IMR-90 (cell line): ENCODE measurements around the gene HLA-DRB1. TPM values are rescaled to one million over a fixed set of nuclear protein-coding genes. Genes with fewer than 3 reads are reported as not detected.

Experiments used
- ATAC-seq: fragments of 200-7000 bp; cut with Tn5 transposase; 2 replicates; pipeline ENCODE4 v1.9.1; 2020; ENCODE audit warnings: low read depth, mild to moderate bottlenecking, moderate library complexity
- BruUV-seq: library from RNA; stranded (reverse); fragments of 400-500 nt; replicated peaks from 2 replicates; lab custom pipeline; 2021; lab: Mats Ljungman, UMichigan
- CTCF ChIA-PET: fragments of 300-600 bp; formaldehyde crosslinking; extraction: SDS; loops from one replicate; lab custom pipeline; 2021; ENCODE audit warnings: antibody characterized with exemption; lab: Yijun Ruan, JAX
- POLR2A ChIA-PET: fragments of 300-600 bp; sonication (Branson Sonifier 250); formaldehyde crosslinking; loops from one replicate; lab custom pipeline; 2022; ENCODE audit warnings: antibody characterized with exemption; ENCODE audit not compliant: unreplicated experiment; lab: Charles Lee
- DNase-seq: peaks from one replicate; pipeline ENCODE4 v3.0.0; 2013
- H2AFZ ChIP-seq: replicated peaks from 2 replicates; pipeline ENCODE3; 2013; ENCODE audit warnings: low read length, mild to moderate bottlenecking; ENCODE audit not compliant: poor library complexity
- H2AK5ac ChIP-seq: 2 replicates; pipeline ENCODE4 v1.6.1; 2013; ENCODE audit warnings: low read depth, low read length, inconsistent platforms
- H2AK9ac ChIP-seq: replicated peaks from 2 replicates; pipeline ENCODE3; 2013; ENCODE audit warnings: mild to moderate bottlenecking, low read depth, low read length, moderate library complexity; ENCODE audit not compliant: poor library complexity
- H2BK120ac ChIP-seq: 2 replicates; pipeline ENCODE4 v1.6.1; 2013; ENCODE audit warnings: low read depth, low read length, inconsistent platforms
- H2BK15ac ChIP-seq: 3 replicates; pipeline ENCODE4 v1.6.1; 2013; ENCODE audit warnings: low read depth, low read length, inconsistent platforms
- H2BK20ac ChIP-seq: 2 replicates; pipeline ENCODE4 v1.6.1; 2013; ENCODE audit warnings: low read depth, mild to moderate bottlenecking, inconsistent platforms, low read length, moderate library complexity
- H2BK5ac ChIP-seq: 2 replicates; pipeline ENCODE4 v1.6.1; 2013; ENCODE audit warnings: mild to moderate bottlenecking, low read depth, low read length, inconsistent platforms; ENCODE audit not compliant: poor library complexity, severe bottlenecking
- H3K14ac ChIP-seq: replicated peaks from 2 replicates; pipeline ENCODE4 v1.6.1; 2013; ENCODE audit warnings: low read depth, low read length, inconsistent platforms
- H3K18ac ChIP-seq: 2 replicates; pipeline ENCODE4 v1.6.1; 2013; ENCODE audit warnings: low read depth, low read length, control low read depth
- H3K23ac ChIP-seq: 2 replicates; pipeline ENCODE4 v1.6.1; 2013; ENCODE audit warnings: low read depth, low read length, inconsistent platforms
- H3K27ac ChIP-seq: 2 replicates; pipeline ENCODE4 v1.5.1; 2013; ENCODE audit warnings: mild to moderate bottlenecking, control low read depth, low read length; ENCODE audit not compliant: insufficient read depth
- H3K27me3 ChIP-seq: 2 replicates; pipeline ENCODE4 v1.6.1; 2013; ENCODE audit warnings: low read length; ENCODE audit not compliant: control insufficient read depth, insufficient read depth
- H3K36me3 ChIP-seq: 2 replicates; pipeline ENCODE4 v1.6.1; 2013; ENCODE audit warnings: low read length, mixed read lengths; ENCODE audit not compliant: control insufficient read depth, insufficient read depth
- H3K4ac ChIP-seq: 2 replicates; pipeline ENCODE4 v1.6.1; 2013; ENCODE audit warnings: low read depth, low read length, inconsistent platforms
- H3K4me1 ChIP-seq: 2 replicates; pipeline ENCODE4 v1.6.1; 2013; ENCODE audit warnings: low read length, mixed read lengths; ENCODE audit not compliant: control insufficient read depth, insufficient read depth
- H3K4me2 ChIP-seq: 2 replicates; pipeline ENCODE4 v1.6.1; 2013; ENCODE audit warnings: low read depth, mild to moderate bottlenecking, control low read depth, low read length, moderate library complexity
- H3K4me3 ChIP-seq: 2 replicates; pipeline ENCODE4 v1.5.1; 2013; ENCODE audit warnings: low read depth, mild to moderate bottlenecking, control low read depth, low read length, moderate library complexity; ENCODE audit not compliant: insufficient read depth
- H3K56ac ChIP-seq: 2 replicates; pipeline ENCODE4 v1.6.1; 2013; ENCODE audit warnings: low read length, inconsistent platforms; ENCODE audit not compliant: insufficient read depth; ENCODE audit errors: extremely low read depth
- H3K79me1 ChIP-seq, 2 experiments: 2 replicates each; pipeline ENCODE4 v1.6.1; 2013; ENCODE audit warnings: low read length in 2 of 2, inconsistent platforms in 1 of 2, low read depth in 1 of 2
- H3K9ac ChIP-seq: 2 replicates; pipeline ENCODE4 v1.6.1; 2013; ENCODE audit warnings: low read depth, low read length, control low read depth
- H3K9me1 ChIP-seq: 2 replicates; pipeline ENCODE4 v1.6.1; 2013; ENCODE audit warnings: low read length, inconsistent platforms; ENCODE audit not compliant: insufficient read depth
- H3K9me3 ChIP-seq: 2 replicates; pipeline ENCODE4 v1.6.1; 2013; ENCODE audit warnings: low read length; ENCODE audit not compliant: control insufficient read depth, insufficient read depth
- H4K20me1 ChIP-seq: 2 replicates; pipeline ENCODE4 v1.6.1; 2013; ENCODE audit warnings: low read length, inconsistent platforms; ENCODE audit not compliant: insufficient read depth
- H4K5ac ChIP-seq: 2 replicates; pipeline ENCODE4 v1.6.1; 2013; ENCODE audit warnings: mild to moderate bottlenecking, low read depth, low read length, control low read depth
- H4K8ac ChIP-seq, 2 experiments: 2 replicates each; pipeline ENCODE4 v1.6.1; 2013; ENCODE audit warnings: low read depth in 2 of 2, low read length in 2 of 2, control low read depth in 1 of 2, inconsistent platforms in 1 of 2
- H4K91ac ChIP-seq: 2 replicates; pipeline ENCODE4 v1.6.1; 2013; ENCODE audit warnings: low read depth, low read length, inconsistent platforms; ENCODE audit not compliant: insufficient read depth
- BHLHE40 ChIP-seq: fragments of 150-350 bp; IDR thresholded peaks from 2 replicates; pipeline ENCODE4 v1.6.1; 2016; ENCODE audit warnings: mild to moderate bottlenecking, low read depth, low read length
- CEBPB ChIP-seq: IDR thresholded peaks from 2 replicates; pipeline ENCODE4 v1.6.1; 2012; ENCODE audit warnings: low read depth, low read length, improper control_type of control experiment
- CHD1 ChIP-seq: IDR thresholded peaks from 2 replicates; pipeline ENCODE4 v1.6.1; 2012; ENCODE audit warnings: low read depth, low read length, improper control_type of control experiment
- CTCF ChIP-seq: conservative IDR thresholded peaks from 2 replicates; pipeline ENCODE4 v1.5.1; 2012; ENCODE audit warnings: mild to moderate bottlenecking, low read depth, low read length, improper control_type of control experiment
- ELK1 ChIP-seq: fragments of 150-350 bp; IDR thresholded peaks from 2 replicates; pipeline ENCODE4 v1.6.1; 2016; ENCODE audit warnings: low read depth, mild to moderate bottlenecking, low read length, moderate library complexity, borderline replicate concordance
- FOS ChIP-seq: fragments of 150-350 bp; IDR thresholded peaks from 2 replicates; pipeline ENCODE4 v1.6.1; 2016; ENCODE audit warnings: low read depth, low read length
- MAFK ChIP-seq: IDR thresholded peaks from 2 replicates; pipeline ENCODE4 v1.6.1; 2012; ENCODE audit warnings: low read depth, low read length, improper control_type of control experiment
- MAZ ChIP-seq: IDR thresholded peaks from 2 replicates; pipeline ENCODE4 v1.6.1; 2012; ENCODE audit warnings: low read depth, mild to moderate bottlenecking, low read length, improper control_type of control experiment, moderate library complexity, borderline replicate concordance
- MXI1 ChIP-seq: IDR thresholded peaks from 2 replicates; pipeline ENCODE4 v1.6.1; 2012; ENCODE audit warnings: low read depth, mild to moderate bottlenecking, low read length, moderate library complexity, borderline replicate concordance
- NFE2L2 ChIP-seq: fragments of 150-350 bp; IDR thresholded peaks from 2 replicates; pipeline ENCODE4 v1.6.1; 2016; ENCODE audit warnings: low read depth, mild to moderate bottlenecking, low read length
- POLR2A ChIP-seq: IDR thresholded peaks from 2 replicates; pipeline ENCODE4 v1.6.1; 2012; ENCODE audit warnings: mild to moderate bottlenecking, low read depth, low read length
- RAD21 ChIP-seq: IDR thresholded peaks from 2 replicates; pipeline ENCODE4 v1.6.1; 2012; ENCODE audit warnings: low read length, improper control_type of control experiment
- RCOR1 ChIP-seq: IDR thresholded peaks from 2 replicates; pipeline ENCODE4 v1.6.1; 2012; ENCODE audit warnings: mild to moderate bottlenecking, low read length, improper control_type of control experiment; ENCODE audit not compliant: insufficient replicate concordance
- RFX5 ChIP-seq: IDR thresholded peaks from 2 replicates; pipeline ENCODE4 v1.8.0; 2012; ENCODE audit warnings: low read depth, mild to moderate bottlenecking, low read length, moderate library complexity
- SMC3 ChIP-seq: fragments of 150-350 bp; IDR thresholded peaks from 2 replicates; pipeline ENCODE4 v1.6.1; 2016; ENCODE audit warnings: low read depth, mild to moderate bottlenecking, antibody characterized with exemption, low read length, moderate library complexity
- USF2 ChIP-seq: fragments of 150-350 bp; IDR thresholded peaks from 2 replicates; pipeline ENCODE4 v1.6.1; 2017; ENCODE audit warnings: mild to moderate bottlenecking, antibody characterized with exemption, low read length, low read depth
- WGBS, 2 experiments: methylation state at CpG; one replicate each; pipeline versions ENCODE4 v1.1.5 to v1.1.7; 2013; ENCODE audit warnings: missing lambda C conversion rate in 2 of 2; ENCODE audit not compliant: insufficient read length in 1 of 2; ENCODE audit errors: extremely low coverage in 2 of 2; 5-methylcytosine and 5-hydroxymethylcytosine counted together
- dilution Hi-C: fragments of 300-500 bp; cut with HindIII; formaldehyde crosslinking; loops from one replicate; pipeline ENCODE4 v1.14.3; 2018; ENCODE audit warnings: low sequenced_read_pairs; ENCODE audit not compliant: unreplicated experiment
- in situ Hi-C: fragments of 300-500 bp; cut with MboI; formaldehyde crosslinking; loops from 3 replicates; pipeline ENCODE4 v1.14.3; 2019; ENCODE audit warnings: low sequenced_read_pairs, inconsistent platforms, mixed read lengths
- intact Hi-C: fragments of 100-400 bp; cut with micrococcal nuclease; formaldehyde crosslinking; loops from 2 replicates; pipeline ENCODE4 v1.10.0; 2022
- polyA plus RNA-seq, 3 experiments: library from polyadenylated mRNA; depleted of rRNA; stranded (reverse); fragments of >200 nt; gene quantifications; 2 replicates each; pipeline ENCODE4 v1.2.3, GENCODE V29; 2012; ENCODE audit warnings: low replicate concordance in 1 of 3
- total RNA-seq: library from RNA; depleted of rRNA; stranded (reverse); fragments of >200 nt; gene quantifications from 2 replicates; pipeline ENCODE4 v1.2.3, GENCODE V29; 2012

The HLA-DRB1 gene
- total and polyA plus RNA-seq, 2 of the 4 experiments (the other 2 are of a cell fraction), result not detected

GRCh38 chr6:32637883-32638282 lies 48.2 kb upstream of the HLA-DRB1 start:
- H2BK15ac ChIP-seq, result no peak overlapping the region
- no peaks in the 10 kb centered on the region for H3K27me3 ChIP-seq
- H3K4me1 ChIP-seq, result no peaks in the 10 kb centered on the region
- no peak overlapping the region for H3K4me3 ChIP-seq
- no peak overlapping the region for H2AK5ac ChIP-seq
- H3K9me3 ChIP-seq, result no peaks in the 10 kb centered on the region
- H3K9me1 ChIP-seq, result no peaks in the 10 kb centered on the region
- H3K4ac ChIP-seq, result no peak overlapping the region
- DNase-seq, result no peak
- H2BK5ac ChIP-seq, result no peak overlapping the region
- H3K9ac ChIP-seq, result no peak overlapping the region
- no peak overlapping the region for H4K8ac ChIP-seq
- ChIA-PET CTCF (no interaction called here), POLR2A (no interaction called here)
- no peak for TF ChIP-seq NFE2L2
- TF ChIP-seq SMC3, result no peak
- no peak for TF ChIP-seq RCOR1
- TF ChIP-seq FOS, result no peak
- TF ChIP-seq MAZ, result no peak
- TF ChIP-seq POLR2A, result no peak
- TF ChIP-seq CEBPB, result no peak
- TF ChIP-seq MXI1, result no peak
- TF ChIP-seq CHD1, result no peak
- no peak for TF ChIP-seq RAD21
- TF ChIP-seq BHLHE40, result no peak
- no peak for TF ChIP-seq ELK1
- no peak for TF ChIP-seq RFX5
- TF ChIP-seq USF2, result no peak
- TF ChIP-seq MAFK, result no peak
- TF ChIP-seq CTCF, result no peak
- no TSS peak for BruUV-seq
- H3K79me1 ChIP-seq, result no peaks in the 10 kb centered on the region
- no peak overlapping the region for H2AFZ ChIP-seq
- ATAC-seq, result no peak
- H3K56ac ChIP-seq, result no peak overlapping the region
- H2BK120ac ChIP-seq, result no peak overlapping the region
- no peak overlapping the region for H3K14ac ChIP-seq
- no peak overlapping the region for H2BK20ac ChIP-seq
- no peaks in the 10 kb centered on the region for H4K20me1 ChIP-seq
- no peak overlapping the region for H3K4me2 ChIP-seq
- dilution Hi-C loops (no loop called here), intact Hi-C loops (loop anchor here (2.0 kb wide), 1 partner anchor 105 kb away; no protein-coding TSS in a partner anchor), in situ Hi-C loops (loop anchor here (5.0 kb wide), 1 partner anchor 104 kb away; the partner anchor contains the start of gene HLA-DQA2)
- H2AK9ac ChIP-seq, result no peak overlapping the region
- no peak overlapping the region for H3K27ac ChIP-seq
- H3K23ac ChIP-seq, result no peak overlapping the region
- no peak overlapping the region for H4K91ac ChIP-seq
- no peak overlapping the region for H3K18ac ChIP-seq
- H3K36me3 ChIP-seq, result no peaks in the 10 kb centered on the region
- no peak overlapping the region for H4K5ac ChIP-seq
- WGBS, 2 experiments, result no CpG with 5 or more reads among the region's 3 CpGs
